Measurements from ENCODE around the gene VPS35L. TPM values are rescaled to one million over a fixed set of nuclear protein-coding genes. Genes with fewer than 3 reads are reported as not detected.
A peak's percentile ranks its signal among the peaks of the same experiment; 100 is the strongest.

VPS35L gene
- total and polyA plus RNA-seq, 2 of the 13 experiments (the other 11 are each of a cell fraction or from before 2014, with no cell fraction given): 1.4 to 1.6 TPM

DNA sequence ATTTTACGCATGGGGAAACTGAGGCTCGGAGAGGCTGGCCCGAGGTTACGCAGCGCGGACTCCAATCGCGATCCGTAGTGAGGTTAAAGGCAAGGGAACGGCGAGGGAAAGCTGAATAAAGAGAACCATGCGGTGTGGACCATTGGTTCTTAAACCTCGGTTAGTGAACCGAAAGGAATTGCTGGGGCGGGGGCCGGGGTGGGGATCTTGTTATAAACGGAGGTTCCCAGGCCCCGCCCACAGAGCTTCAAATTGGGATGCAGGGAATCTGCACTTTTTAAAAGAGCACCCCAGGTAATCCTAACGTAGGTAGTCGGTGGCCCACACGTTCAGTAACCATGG lies 163.1 kb downstream of the VPS35L start (continued):
- TF ChIP-seq, protein P1, sequence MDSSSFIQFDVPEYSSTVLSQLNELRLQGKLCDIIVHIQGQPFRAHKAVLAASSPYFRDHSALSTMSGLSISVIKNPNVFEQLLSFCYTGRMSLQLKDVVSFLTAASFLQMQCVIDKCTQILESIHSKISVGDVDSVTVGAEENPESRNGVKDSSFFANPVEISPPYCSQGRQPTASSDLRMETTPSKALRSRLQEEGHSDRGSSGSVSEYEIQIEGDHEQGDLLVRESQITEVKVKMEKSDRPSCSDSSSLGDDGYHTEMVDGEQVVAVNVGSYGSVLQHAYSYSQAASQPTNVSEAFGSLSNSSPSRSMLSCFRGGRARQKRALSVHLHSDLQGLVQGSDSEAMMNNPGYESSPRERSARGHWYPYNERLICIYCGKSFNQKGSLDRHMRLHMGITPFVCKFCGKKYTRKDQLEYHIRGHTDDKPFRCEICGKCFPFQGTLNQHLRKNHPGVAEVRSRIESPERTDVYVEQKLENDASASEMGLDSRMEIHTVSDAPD (CRISPR knock-in tag; IDR thresholded peaks at IDR 0.05): no peak
- no peak for TF ChIP-seq ZSCAN31 (CRISPR knock-in tag; IDR thresholded peaks at IDR 0.05; ENCODE audit: low read depth)
- TF ChIP-seq NAIF1 (CRISPR knock-in tag; IDR thresholded peaks at IDR 0.05; ENCODE audit: borderline replicate concordance): peak; percentile 12; the same call in 1 of the 2 replicates
- no peak for TF ChIP-seq MIER3 (CRISPR knock-in tag; IDR thresholded peaks at IDR 0.05; ENCODE audit: borderline replicate concordance)
- no peak for TF ChIP-seq ZNF30 (CRISPR knock-in tag; IDR thresholded peaks at IDR 0.05)
- TF ChIP-seq, protein P2, sequence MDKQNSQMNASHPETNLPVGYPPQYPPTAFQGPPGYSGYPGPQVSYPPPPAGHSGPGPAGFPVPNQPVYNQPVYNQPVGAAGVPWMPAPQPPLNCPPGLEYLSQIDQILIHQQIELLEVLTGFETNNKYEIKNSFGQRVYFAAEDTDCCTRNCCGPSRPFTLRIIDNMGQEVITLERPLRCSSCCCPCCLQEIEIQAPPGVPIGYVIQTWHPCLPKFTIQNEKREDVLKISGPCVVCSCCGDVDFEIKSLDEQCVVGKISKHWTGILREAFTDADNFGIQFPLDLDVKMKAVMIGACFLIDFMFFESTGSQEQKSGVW (CRISPR knock-in tag; IDR thresholded peaks at IDR 0.05; ENCODE audit: borderline replicate concordance): no peak
- TF ChIP-seq RFX5 (IDR thresholded peaks at IDR 0.05; ENCODE audit: low read depth, low read length): no peak
- TF ChIP-seq FOXP1 (IDR thresholded peaks at IDR 0.05): no peak
- no peak for TF ChIP-seq FOXP1 (CRISPR knock-in tag; IDR thresholded peaks at IDR 0.05)
- TF ChIP-seq ZNF234 (CRISPR knock-in tag; conservative IDR thresholded peaks at IDR 0.05): 0 out of 2 replicates have a peak, but pooled peaks have one; percentile 18
- 0 out of 2 replicates have a peak, but pooled peaks have one; percentile 8 for TF ChIP-seq KLF9 (CRISPR knock-in tag; IDR thresholded peaks at IDR 0.05; ENCODE audit: low read depth)
- TF ChIP-seq, protein P3, sequence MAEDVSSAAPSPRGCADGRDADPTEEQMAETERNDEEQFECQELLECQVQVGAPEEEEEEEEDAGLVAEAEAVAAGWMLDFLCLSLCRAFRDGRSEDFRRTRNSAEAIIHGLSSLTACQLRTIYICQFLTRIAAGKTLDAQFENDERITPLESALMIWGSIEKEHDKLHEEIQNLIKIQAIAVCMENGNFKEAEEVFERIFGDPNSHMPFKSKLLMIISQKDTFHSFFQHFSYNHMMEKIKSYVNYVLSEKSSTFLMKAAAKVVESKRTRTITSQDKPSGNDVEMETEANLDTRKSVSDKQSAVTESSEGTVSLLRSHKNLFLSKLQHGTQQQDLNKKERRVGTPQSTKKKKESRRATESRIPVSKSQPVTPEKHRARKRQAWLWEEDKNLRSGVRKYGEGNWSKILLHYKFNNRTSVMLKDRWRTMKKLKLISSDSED (CRISPR knock-in tag; IDR thresholded peaks at IDR 0.05): no peak
- no peak for TF ChIP-seq CHCHD3 (CRISPR knock-in tag; IDR thresholded peaks at IDR 0.05)
- TF ChIP-seq HES4 (CRISPR knock-in tag; IDR thresholded peaks at IDR 0.05; ENCODE audit: borderline replicate concordance): 0 out of 2 replicates have a peak, but pooled peaks have one; percentile 49
- TF ChIP-seq, protein P4, sequence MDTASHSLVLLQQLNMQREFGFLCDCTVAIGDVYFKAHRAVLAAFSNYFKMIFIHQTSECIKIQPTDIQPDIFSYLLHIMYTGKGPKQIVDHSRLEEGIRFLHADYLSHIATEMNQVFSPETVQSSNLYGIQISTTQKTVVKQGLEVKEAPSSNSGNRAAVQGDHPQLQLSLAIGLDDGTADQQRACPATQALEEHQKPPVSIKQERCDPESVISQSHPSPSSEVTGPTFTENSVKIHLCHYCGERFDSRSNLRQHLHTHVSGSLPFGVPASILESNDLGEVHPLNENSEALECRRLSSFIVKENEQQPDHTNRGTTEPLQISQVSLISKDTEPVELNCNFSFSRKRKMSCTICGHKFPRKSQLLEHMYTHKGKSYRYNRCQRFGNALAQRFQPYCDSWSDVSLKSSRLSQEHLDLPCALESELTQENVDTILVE (CRISPR knock-in tag; IDR thresholded peaks at IDR 0.05): no peak
- TF ChIP-seq ZFX (CRISPR knock-in tag; IDR thresholded peaks at IDR 0.05; ENCODE audit: low read depth): no peak
- TF ChIP-seq, protein P5, sequence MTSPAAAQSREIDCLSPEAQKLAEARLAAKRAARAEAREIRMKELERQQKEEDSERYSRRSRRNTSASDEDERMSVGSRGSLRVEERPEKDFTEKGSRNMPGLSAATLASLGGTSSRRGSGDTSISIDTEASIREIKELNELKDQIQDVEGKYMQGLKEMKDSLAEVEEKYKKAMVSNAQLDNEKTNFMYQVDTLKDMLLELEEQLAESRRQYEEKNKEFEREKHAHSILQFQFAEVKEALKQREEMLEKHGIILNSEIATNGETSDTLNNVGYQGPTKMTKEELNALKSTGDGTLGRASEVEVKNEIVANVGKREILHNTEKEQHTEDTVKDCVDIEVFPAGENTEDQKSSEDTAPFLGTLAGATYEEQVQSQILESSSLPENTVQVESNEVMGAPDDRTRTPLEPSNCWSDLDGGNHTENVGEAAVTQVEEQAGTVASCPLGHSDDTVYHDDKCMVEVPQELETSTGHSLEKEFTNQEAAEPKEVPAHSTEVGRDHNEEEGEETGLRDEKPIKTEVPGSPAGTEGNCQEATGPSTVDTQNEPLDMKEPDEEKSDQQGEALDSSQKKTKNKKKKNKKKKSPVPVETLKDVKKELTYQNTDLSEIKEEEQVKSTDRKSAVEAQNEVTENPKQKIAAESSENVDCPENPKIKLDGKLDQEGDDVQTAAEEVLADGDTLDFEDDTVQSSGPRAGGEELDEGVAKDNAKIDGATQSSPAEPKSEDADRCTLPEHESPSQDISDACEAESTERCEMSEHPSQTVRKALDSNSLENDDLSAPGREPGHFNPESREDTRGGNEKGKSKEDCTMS (CRISPR knock-in tag; conservative IDR thresholded peaks at IDR 0.05): 0 out of 2 replicates have a peak, but pooled peaks have one; percentile 48
- TF ChIP-seq ZKSCAN8 (CRISPR knock-in tag; IDR thresholded peaks at IDR 0.05; ENCODE audit: borderline replicate concordance): no peak
- no peak for TF ChIP-seq ZC3H13 (CRISPR knock-in tag; IDR thresholded peaks at IDR 0.05)
- no peak for TF ChIP-seq NR2F6 (IDR thresholded peaks at IDR 0.05)
- no peak for TF ChIP-seq NR2F6 (CRISPR knock-in tag; IDR thresholded peaks at IDR 0.05)

Data from HepG2 (cell line).